ENCODE data around the gene SMOC1.

Gene SMOC1

DNA sequence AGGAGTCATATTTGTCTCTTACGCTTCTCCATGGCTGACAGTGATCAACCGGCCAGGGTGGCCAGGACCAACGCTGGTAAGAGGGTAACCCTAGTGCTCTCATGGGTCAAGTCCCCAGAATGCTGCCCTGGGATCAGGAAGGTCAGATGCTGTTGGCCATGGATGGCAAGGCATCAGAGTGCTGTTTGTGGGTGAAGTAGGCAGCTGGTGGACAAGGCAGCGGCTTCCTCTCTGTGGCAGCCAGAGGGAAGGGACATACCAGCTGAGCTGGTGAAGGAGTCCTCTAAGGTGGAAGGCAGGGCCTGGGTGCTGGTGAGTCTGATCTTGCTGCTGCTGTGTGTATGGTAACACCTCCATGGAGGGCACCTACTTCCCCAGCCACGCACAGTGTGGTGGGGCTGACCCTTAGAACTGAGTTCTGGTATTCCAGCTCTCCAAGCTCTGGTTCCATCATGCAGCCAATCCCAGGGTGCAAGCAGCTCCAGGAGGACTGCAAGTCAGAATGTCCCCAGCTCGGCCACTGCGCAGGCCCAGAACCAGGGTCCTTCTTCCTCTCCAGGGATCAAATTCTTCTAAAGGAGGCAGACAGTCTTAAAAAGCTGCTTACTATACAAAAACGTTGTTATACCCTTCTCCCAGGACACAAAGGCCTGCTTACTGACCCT, 13.4 kb upstream of the SMOC1 start:
- DNase-seq (ENCODE audit: low read depth): no peak
- no peak overlapping the region for H3K4me3 ChIP-seq (ENCODE audit: low read depth, low read length)
- no peak for TF ChIP-seq POLR2A (IDR thresholded peaks at IDR 0.05; ENCODE audit: extremely low read depth, insufficient read length)

- H3K4me3 ChIP-seq (ENCODE audit: low read depth, low read length): no peak overlapping the region
- DNase-seq (ENCODE audit: low read depth): no peak
- no peak for TF ChIP-seq MYC (IDR thresholded peaks at IDR 0.05; ENCODE audit: low read depth, low read length)
- TF ChIP-seq, protein P1, sequence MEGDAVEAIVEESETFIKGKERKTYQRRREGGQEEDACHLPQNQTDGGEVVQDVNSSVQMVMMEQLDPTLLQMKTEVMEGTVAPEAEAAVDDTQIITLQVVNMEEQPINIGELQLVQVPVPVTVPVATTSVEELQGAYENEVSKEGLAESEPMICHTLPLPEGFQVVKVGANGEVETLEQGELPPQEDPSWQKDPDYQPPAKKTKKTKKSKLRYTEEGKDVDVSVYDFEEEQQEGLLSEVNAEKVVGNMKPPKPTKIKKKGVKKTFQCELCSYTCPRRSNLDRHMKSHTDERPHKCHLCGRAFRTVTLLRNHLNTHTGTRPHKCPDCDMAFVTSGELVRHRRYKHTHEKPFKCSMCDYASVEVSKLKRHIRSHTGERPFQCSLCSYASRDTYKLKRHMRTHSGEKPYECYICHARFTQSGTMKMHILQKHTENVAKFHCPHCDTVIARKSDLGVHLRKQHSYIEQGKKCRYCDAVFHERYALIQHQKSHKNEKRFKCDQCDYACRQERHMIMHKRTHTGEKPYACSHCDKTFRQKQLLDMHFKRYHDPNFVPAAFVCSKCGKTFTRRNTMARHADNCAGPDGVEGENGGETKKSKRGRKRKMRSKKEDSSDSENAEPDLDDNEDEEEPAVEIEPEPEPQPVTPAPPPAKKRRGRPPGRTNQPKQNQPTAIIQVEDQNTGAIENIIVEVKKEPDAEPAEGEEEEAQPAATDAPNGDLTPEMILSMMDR (IDR thresholded peaks at IDR 0.05; ENCODE audit: low read depth, low read length): no peak
- no peak for TF ChIP-seq POLR2A (IDR thresholded peaks at IDR 0.05; ENCODE audit: extremely low read depth, insufficient read length)
- TF ChIP-seq MAX (IDR thresholded peaks at IDR 0.05; ENCODE audit: low read depth, low read length): no peak
Observed at GRCh38 chr14:69868363-69868963, 10.8 kb upstream of the SMOC1 start.

GRCh38 chr14:69870613-69871012, 8.6 kb upstream of the SMOC1 start:
- TF ChIP-seq POLR2A (IDR thresholded peaks at IDR 0.05; ENCODE audit: extremely low read depth, insufficient read length) (no peak), MYC (IDR thresholded peaks at IDR 0.05; ENCODE audit: low read depth, low read length) (no peak), MAX (IDR thresholded peaks at IDR 0.05; ENCODE audit: low read depth, low read length) (no peak)
- TF ChIP-seq, protein P1 (IDR thresholded peaks at IDR 0.05; ENCODE audit: low read depth, low read length): no peak
- H3K4me3 ChIP-seq (ENCODE audit: low read depth, low read length): no peak overlapping the region
- no peak for DNase-seq (ENCODE audit: low read depth)

- H3K4me3 ChIP-seq (ENCODE audit: low read depth, low read length): no peak overlapping the region
- no peak for DNase-seq (ENCODE audit: low read depth)
- TF ChIP-seq POLR2A (IDR thresholded peaks at IDR 0.05; ENCODE audit: extremely low read depth, insufficient read length): no peak
Observed at GRCh38 chr14:69873877-69874780, 5.1 kb upstream of the SMOC1 start.

GRCh38 chr14:69876221-69876847, 2.9 kb upstream of the SMOC1 start:
- TF ChIP-seq MYC (IDR thresholded peaks at IDR 0.05; ENCODE audit: low read depth, low read length) (no peak), POLR2A (IDR thresholded peaks at IDR 0.05; ENCODE audit: extremely low read depth, insufficient read length) (no peak), MAX (IDR thresholded peaks at IDR 0.05; ENCODE audit: low read depth, low read length) (no peak)
- TF ChIP-seq, protein P1 (IDR thresholded peaks at IDR 0.05; ENCODE audit: low read depth, low read length): no peak
- DNase-seq (ENCODE audit: low read depth): no peak
- H3K4me3 ChIP-seq (ENCODE audit: low read depth, low read length): no peak overlapping the region

DNA sequence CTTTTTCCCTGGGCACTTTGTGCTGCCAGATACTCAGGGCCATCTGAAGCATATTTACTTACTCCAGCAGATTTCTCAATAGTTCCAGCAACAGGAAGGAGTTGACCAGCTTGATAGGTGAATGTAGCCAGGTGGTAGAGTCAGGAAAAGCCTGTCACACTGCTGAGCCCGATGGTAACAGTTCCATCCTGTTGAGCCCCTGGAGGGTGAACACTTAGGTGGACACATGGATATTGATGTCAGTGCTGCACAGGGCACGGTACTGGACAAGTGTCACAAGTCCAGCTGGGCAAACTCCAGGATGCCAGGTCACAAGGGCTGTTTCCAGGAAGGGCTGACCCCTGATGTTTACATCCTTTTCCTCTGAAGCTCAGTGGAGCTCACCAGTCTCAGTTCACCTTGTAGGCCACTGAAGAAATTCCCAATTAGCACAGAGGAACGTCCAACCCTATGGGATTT, 2.3 kb upstream of the SMOC1 start:
- TF ChIP-seq, protein P1 (IDR thresholded peaks at IDR 0.05; ENCODE audit: low read depth, low read length): no peak
- TF ChIP-seq POLR2A (IDR thresholded peaks at IDR 0.05; ENCODE audit: extremely low read depth, insufficient read length) (no peak), MYC (IDR thresholded peaks at IDR 0.05; ENCODE audit: low read depth, low read length) (no peak), MAX (IDR thresholded peaks at IDR 0.05; ENCODE audit: low read depth, low read length) (no peak)
- DNase-seq (ENCODE audit: low read depth): no peak
- H3K4me3 ChIP-seq (ENCODE audit: low read depth, low read length): no peak overlapping the region
